Cardiac muscle cell (in vitro differentiated cells and primary cell): Measurements from ENCODE around the gene USP47. TPM values are rescaled to one million over a fixed set of nuclear protein-coding genes. Genes with fewer than 3 reads are reported as not detected.

Experiments
- DNase-seq, 2 donors: peaks; one replicate each; pipeline versions ENCODE4 v3.0.0 to v3.0.0-alpha.2; 2010 to 2017; ENCODE audit warnings: low read depth in 1 of 2, low spot score in 1 of 2
- H3K27ac ChIP-seq: fragments of 200-600 bp; sonication (generic); 2 replicates; pipeline ENCODE4 v1.5.1; 2016
- H3K27me3 ChIP-seq: fragments of 200-600 bp; sonication (generic); 2 replicates; pipeline ENCODE4 v1.6.0; 2016; ENCODE audit warnings: control low read depth
- H3K36me3 ChIP-seq: fragments of 200-600 bp; sonication (generic); 2 replicates; pipeline ENCODE4 v1.5.1; 2016; ENCODE audit warnings: control low read depth
- H3K4me1 ChIP-seq: fragments of 200-600 bp; sonication (generic); 2 replicates; pipeline ENCODE4 v1.8.1; 2017; ENCODE audit warnings: low read depth, mild to moderate bottlenecking, mixed run types
- H3K4me3 ChIP-seq: fragments of 200-600 bp; sonication (generic); 2 replicates; pipeline ENCODE4 v1.5.1; 2016; ENCODE audit warnings: mild to moderate bottlenecking
- H3K9me3 ChIP-seq: fragments of 200-600 bp; sonication (generic); 2 replicates; pipeline ENCODE4 v1.5.1; 2017; ENCODE audit warnings: low read depth, mild to moderate bottlenecking, control low read depth
- CTCF ChIP-seq: IDR thresholded peaks from 2 replicates; pipeline ENCODE4 v1.5.1; 2012; ENCODE audit warnings: low read depth, mild to moderate bottlenecking, low read length
- polyA plus RNA-seq: library from polyadenylated mRNA; unstranded; fragments of >200 nt; fragmentation: Nextera tagmentation; extraction: Ambion mirVana; gene quantifications from 2 replicates; pipeline ENCODE4 v1.2.1, GENCODE V29; 2016
- total RNA-seq: library from RNA; depleted of rRNA; stranded (reverse); fragments of >200 nt; gene quantifications from 2 replicates; pipeline ENCODE4 v1.2.3, GENCODE V29; 2016

USP47 gene
- total and polyA plus RNA-seq, 2 experiments from 2014 or later = 46.6 to 59.6 TPM

- H3K27ac ChIP-seq = peak overlapping the region; percentile 51
- TF ChIP-seq CTCF = no peak
- no peak for DNase-seq
- H3K27me3 ChIP-seq = no peaks in the 10 kb centered on the region
- H3K9me3 ChIP-seq = no peaks in the 10 kb centered on the region
- peaks cover 45% of the 10 kb centered on the region for H3K36me3 ChIP-seq
- no peaks in the 10 kb centered on the region for H3K4me1 ChIP-seq
- H3K4me3 ChIP-seq = no peak overlapping the region
These were observed 116.8 kb downstream of the USP47 start for GRCh38 chr11:11958403-11959231.

- no peak overlapping the region for H3K4me3 ChIP-seq
- peak overlapping the region; percentile 51 for H3K27ac ChIP-seq
- no peak for TF ChIP-seq CTCF
- H3K9me3 ChIP-seq = no peaks in the 10 kb centered on the region
- H3K36me3 ChIP-seq = peaks cover 42% of the 10 kb centered on the region
- H3K4me1 ChIP-seq = no peaks in the 10 kb centered on the region
- H3K27me3 ChIP-seq = no peaks in the 10 kb centered on the region
- no peak for DNase-seq
These were observed 117.8 kb downstream of the USP47 start for GRCh38 chr11:11959601-11960000.

GRCh38 chr11:11960687-11961086 is 118.9 kb downstream of the USP47 start:
- Histone ChIP-seq H3K4me3 (no peak overlapping the region), H3K36me3 (peaks cover 33% of the 10 kb centered on the region), H3K27ac (peak overlapping the region; percentile 51), H3K27me3 (no peaks in the 10 kb centered on the region), H3K4me1 (no peaks in the 10 kb centered on the region), H3K9me3 (no peaks in the 10 kb centered on the region)
- no peak for DNase-seq
- no peak for TF ChIP-seq CTCF

- no peaks in the 10 kb centered on the region for H3K27me3 ChIP-seq
- no peak overlapping the region for H3K27ac ChIP-seq
- TF ChIP-seq CTCF = no peak
- no peak for DNase-seq
- H3K4me1 ChIP-seq = no peaks in the 10 kb centered on the region
- no peak overlapping the region for H3K4me3 ChIP-seq
- H3K36me3 ChIP-seq = peaks cover 24% of the 10 kb centered on the region
- H3K9me3 ChIP-seq = no peaks in the 10 kb centered on the region
These were observed 119.7 kb downstream of the USP47 start for GRCh38 chr11:11961399-11962028.

- H3K27ac ChIP-seq = no peak overlapping the region
- TF ChIP-seq CTCF = no peak
- no peaks in the 10 kb centered on the region for H3K9me3 ChIP-seq
- peaks cover 15% of the 10 kb centered on the region for H3K36me3 ChIP-seq
- H3K4me1 ChIP-seq = no peaks in the 10 kb centered on the region
- no peaks in the 10 kb centered on the region for H3K27me3 ChIP-seq
- no peak overlapping the region for H3K4me3 ChIP-seq
- DNase-seq = no peak
These were observed 121.3 kb downstream of the USP47 start for GRCh38 chr11:11963067-11963466.
